ENCODE data around the gene KCNJ12.
"Not testable (repeated sequence)": the region's sequence is repeated elsewhere in the genome, so short reads cannot be mapped to it uniquely, and the experiment has no call there.

Gene KCNJ12

GRCh38 chr17:21425736-21426135, 49.6 kb downstream of the KCNJ12 start:
- Histone ChIP-seq H3K4me3 (ENCODE audit: extremely low read depth, insufficient read depth, low read length, poor library complexity, severe bottlenecking) (no peak overlapping the region), H3K27ac (ENCODE audit: low read depth, low read length, severe bottlenecking) (no peak overlapping the region), H3K4me1 (ENCODE audit: control insufficient read depth, insufficient read depth, low read length, poor library complexity, severe bottlenecking) (no peaks in the 10 kb centered on the region), H3K9me3 (ENCODE audit: control insufficient read depth, low read length) (no peaks in the 10 kb centered on the region), H3K36me3 (ENCODE audit: control insufficient read depth, insufficient read depth, low read length) (no peaks in the 10 kb centered on the region)
- WGBS, 2 experiments (ENCODE audit: insufficient coverage in 2 of 2): 71 to 88% methylated on average over 3 to 4 of the region's 4 CpGs

- not testable (repeated sequence) for H3K36me3 ChIP-seq (ENCODE audit: control insufficient read depth, insufficient read depth, low read length); H3K4me1 ChIP-seq (ENCODE audit: control insufficient read depth, insufficient read depth, low read length, poor library complexity, severe bottlenecking); H3K27ac ChIP-seq (ENCODE audit: low read depth, low read length, severe bottlenecking); H3K4me3 ChIP-seq (ENCODE audit: extremely low read depth, insufficient read depth, low read length, poor library complexity, severe bottlenecking); H3K9me3 ChIP-seq (ENCODE audit: control insufficient read depth, low read length)
- 69 to 88% methylated on average over 3 of the region's 8 CpGs for WGBS, 2 experiments (ENCODE audit: insufficient coverage in 2 of 2)
Measured at GRCh38 chr17:21426246-21426645, 50.1 kb downstream of the KCNJ12 start.

- H3K4me3 ChIP-seq (ENCODE audit: extremely low read depth, insufficient read depth, low read length, poor library complexity, severe bottlenecking); H3K36me3 ChIP-seq (ENCODE audit: control insufficient read depth, insufficient read depth, low read length); H3K27ac ChIP-seq (ENCODE audit: low read depth, low read length, severe bottlenecking); H3K4me1 ChIP-seq (ENCODE audit: control insufficient read depth, insufficient read depth, low read length, poor library complexity, severe bottlenecking); H3K9me3 ChIP-seq (ENCODE audit: control insufficient read depth, low read length): not testable (repeated sequence)
- WGBS, 2 experiments (ENCODE audit: insufficient coverage in 2 of 2): 83 to 90% methylated on average over 4 of the region's 8 CpGs
Measured at GRCh38 chr17:21426876-21427275, 50.7 kb downstream of the KCNJ12 start.

GRCh38 chr17:21427727-21428126, 51.6 kb downstream of the KCNJ12 start:
- not testable (repeated sequence) for H3K4me1 ChIP-seq (ENCODE audit: control insufficient read depth, insufficient read depth, low read length, poor library complexity, severe bottlenecking); H3K27ac ChIP-seq (ENCODE audit: low read depth, low read length, severe bottlenecking); H3K4me3 ChIP-seq (ENCODE audit: extremely low read depth, insufficient read depth, low read length, poor library complexity, severe bottlenecking); H3K36me3 ChIP-seq (ENCODE audit: control insufficient read depth, insufficient read depth, low read length); H3K9me3 ChIP-seq (ENCODE audit: control insufficient read depth, low read length)
- no CpG with 5 or more reads among the region's 3 CpGs for WGBS, 2 experiments (ENCODE audit: insufficient coverage in 2 of 2)

GRCh38 chr17:21428752-21429424, 52.7 kb downstream of the KCNJ12 start:
- H3K36me3 ChIP-seq (ENCODE audit: control insufficient read depth, insufficient read depth, low read length); H3K9me3 ChIP-seq (ENCODE audit: control insufficient read depth, low read length); H3K4me3 ChIP-seq (ENCODE audit: extremely low read depth, insufficient read depth, low read length, poor library complexity, severe bottlenecking); H3K4me1 ChIP-seq (ENCODE audit: control insufficient read depth, insufficient read depth, low read length, poor library complexity, severe bottlenecking); H3K27ac ChIP-seq (ENCODE audit: low read depth, low read length, severe bottlenecking): not testable (repeated sequence)
- WGBS, 2 experiments (ENCODE audit: insufficient coverage in 2 of 2): 81% methylated on average over 5 of the region's 5 CpGs; no CpG with 5 or more reads in 1 of the 2 experiments

GRCh38 chr17:21429921-21430628, 53.9 kb downstream of the KCNJ12 start:
- H3K9me3 ChIP-seq (ENCODE audit: control insufficient read depth, low read length); H3K36me3 ChIP-seq (ENCODE audit: control insufficient read depth, insufficient read depth, low read length); H3K27ac ChIP-seq (ENCODE audit: low read depth, low read length, severe bottlenecking); H3K4me3 ChIP-seq (ENCODE audit: extremely low read depth, insufficient read depth, low read length, poor library complexity, severe bottlenecking); H3K4me1 ChIP-seq (ENCODE audit: control insufficient read depth, insufficient read depth, low read length, poor library complexity, severe bottlenecking): not testable (repeated sequence)
- WGBS, 2 experiments (ENCODE audit: insufficient coverage in 2 of 2): no CpG with 5 or more reads among the region's 5 CpGs

GRCh38 chr17:21433971-21434370, 57.8 kb downstream of the KCNJ12 start:
- 88 to 91% methylated on average over 5 of the region's 5 CpGs for WGBS, 2 experiments (ENCODE audit: insufficient coverage in 2 of 2)
- H3K9me3 ChIP-seq (ENCODE audit: control insufficient read depth, low read length); H3K4me3 ChIP-seq (ENCODE audit: extremely low read depth, insufficient read depth, low read length, poor library complexity, severe bottlenecking); H3K27ac ChIP-seq (ENCODE audit: low read depth, low read length, severe bottlenecking); H3K4me1 ChIP-seq (ENCODE audit: control insufficient read depth, insufficient read depth, low read length, poor library complexity, severe bottlenecking); H3K36me3 ChIP-seq (ENCODE audit: control insufficient read depth, insufficient read depth, low read length): not testable (repeated sequence)

- not testable (repeated sequence) for H3K4me3 ChIP-seq (ENCODE audit: extremely low read depth, insufficient read depth, low read length, poor library complexity, severe bottlenecking); H3K4me1 ChIP-seq (ENCODE audit: control insufficient read depth, insufficient read depth, low read length, poor library complexity, severe bottlenecking); H3K27ac ChIP-seq (ENCODE audit: low read depth, low read length, severe bottlenecking); H3K36me3 ChIP-seq (ENCODE audit: control insufficient read depth, insufficient read depth, low read length); H3K9me3 ChIP-seq (ENCODE audit: control insufficient read depth, low read length)
- WGBS, 2 experiments (ENCODE audit: insufficient coverage in 2 of 2): 100% methylated on average over 1 of the region's 2 CpGs; no CpG with 5 or more reads in 1 of the 2 experiments
Measured at GRCh38 chr17:21434976-21435375, 58.8 kb downstream of the KCNJ12 start.

- not testable (repeated sequence) for H3K36me3 ChIP-seq (ENCODE audit: control insufficient read depth, insufficient read depth, low read length); H3K9me3 ChIP-seq (ENCODE audit: control insufficient read depth, low read length); H3K4me3 ChIP-seq (ENCODE audit: extremely low read depth, insufficient read depth, low read length, poor library complexity, severe bottlenecking); H3K4me1 ChIP-seq (ENCODE audit: control insufficient read depth, insufficient read depth, low read length, poor library complexity, severe bottlenecking); H3K27ac ChIP-seq (ENCODE audit: low read depth, low read length, severe bottlenecking)
- no CpG with 5 or more reads among the region's 7 CpGs for WGBS, 2 experiments (ENCODE audit: insufficient coverage in 2 of 2)
Measured at GRCh38 chr17:21436481-21436880, 60.3 kb downstream of the KCNJ12 start.

- H3K36me3 ChIP-seq (ENCODE audit: control insufficient read depth, insufficient read depth, low read length); H3K4me1 ChIP-seq (ENCODE audit: control insufficient read depth, insufficient read depth, low read length, poor library complexity, severe bottlenecking); H3K4me3 ChIP-seq (ENCODE audit: extremely low read depth, insufficient read depth, low read length, poor library complexity, severe bottlenecking); H3K9me3 ChIP-seq (ENCODE audit: control insufficient read depth, low read length); H3K27ac ChIP-seq (ENCODE audit: low read depth, low read length, severe bottlenecking): not testable (repeated sequence)
- 62 to 75% methylated on average over 2 to 3 of the region's 15 CpGs for WGBS, 2 experiments (ENCODE audit: insufficient coverage in 2 of 2)
Measured at GRCh38 chr17:21436883-21437836, 61.0 kb downstream of the KCNJ12 start.

All from mesodermal cell (in vitro differentiated cells).